ENCODE data around the gene GABBR2.

- TF ChIP-seq CTCF (IDR thresholded peaks at IDR 0.05) = no peak
- TF ChIP-seq POLR2A (IDR thresholded peaks at IDR 0.05) = no peak
These were observed 168.8 kb downstream of the GABBR2 start for GRCh38 chr9:98539954-98540353.
